Liver (tissue), 3 donors: ENCODE measurements around the gene ARL3.

Experiments used
- ATF3 ChIP-seq: IDR thresholded peaks from 2 replicates; pipeline ENCODE4 v1.6.1; 2016; ENCODE audit warnings: antibody characterized with exemption
- CTCF ChIP-seq: fragments of 150-350 bp; IDR thresholded peaks from 2 replicates; pipeline ENCODE4 v1.5.1; 2017; ENCODE audit warnings: improper control_type of control experiment, low read depth, low read length; ENCODE audit not compliant: missing input control
- EGR1 ChIP-seq, 2 donors: IDR thresholded peaks; 2 replicates each; pipeline ENCODE4 v1.6.1; 2016 to 2018; ENCODE audit warnings: antibody characterized with exemption in 2 of 2, low read depth in 2 of 2
- HNF4A ChIP-seq, 2 donors: conservative IDR thresholded peaks; 2 replicates each; pipeline ENCODE4 v1.6.1; 2016; ENCODE audit warnings: antibody characterized with exemption in 2 of 2, mild to moderate bottlenecking in 2 of 2
- RAD21 ChIP-seq, 2 donors: IDR thresholded peaks; 2 replicates each; pipeline ENCODE4 v1.6.1; 2016; ENCODE audit warnings: antibody characterized with exemption in 2 of 2, mild to moderate bottlenecking in 2 of 2
- REST ChIP-seq: IDR thresholded peaks from 2 replicates; pipeline ENCODE4 v1.6.1; 2016; ENCODE audit warnings: antibody characterized with exemption, mild to moderate bottlenecking
- SP1 ChIP-seq: IDR thresholded peaks from 2 replicates; pipeline ENCODE4 v1.6.1; 2018; ENCODE audit warnings: antibody characterized with exemption, mild to moderate bottlenecking
- TAF1 ChIP-seq: conservative IDR thresholded peaks from 2 replicates; pipeline ENCODE4 v1.6.1; 2016; ENCODE audit warnings: antibody characterized with exemption, mild to moderate bottlenecking
- YY1 ChIP-seq: IDR thresholded peaks from 2 replicates; pipeline ENCODE4 v1.6.1; 2016; ENCODE audit warnings: antibody characterized with exemption, mild to moderate bottlenecking
- donor health status: healthy.
- donor health status: healthy.

DNA sequence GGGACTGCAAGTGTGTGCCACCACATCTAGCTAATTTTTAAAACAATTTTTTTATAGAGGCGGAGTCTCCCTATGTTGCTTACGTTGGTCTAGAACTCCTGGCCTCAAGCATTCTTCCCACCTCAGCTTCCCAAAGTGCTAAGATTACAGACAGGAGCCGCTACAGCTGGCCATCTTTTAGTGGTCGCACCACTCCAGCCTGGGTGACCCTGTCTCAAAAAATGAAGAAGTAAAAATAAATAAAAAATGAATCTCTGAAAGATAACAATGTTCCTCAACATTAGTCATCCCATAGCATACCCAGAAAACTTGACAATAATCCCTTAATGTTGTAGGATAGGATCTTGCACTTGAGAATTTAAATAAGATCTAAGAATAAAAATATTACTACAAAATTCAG lies 47.8 kb upstream of the ARL3 start:
- TF ChIP-seq SP1 (no peak), CTCF (no peak), RAD21 (IDR thresholded peaks at IDR 0.05) (no peak), HNF4A (conservative IDR thresholded peaks at IDR 0.05) (no peak), TAF1 (no peak), ATF3 (no peak), REST (no peak), EGR1 (IDR thresholded peaks at IDR 0.05; ENCODE audit: low read depth in 2 of 2) (no peak), YY1 (no peak)
